Heart left ventricle (tissue), 16 donors: ENCODE results near the gene SNX20. TPM values are rescaled to one million over a fixed set of nuclear protein-coding genes. Genes with fewer than 3 reads are reported as not detected.

Experiments used
- ATAC-seq, 4 donors: fragments of 200-7000 bp; cut with Tn5 transposase; one replicate each; pipeline ENCODE4 v1.9.1; 2020 to 2022; ENCODE audit warnings: moderate library complexity in 4 of 4, mild to moderate bottlenecking in 3 of 4, moderate number of reproducible peaks in 1 of 4
- DNase-seq, 5 donors: peaks; one replicate each; pipeline ENCODE4 v3.0.0-alpha.2; 2020
- H3K27ac ChIP-seq, 12 donors: fragments of 200-600 bp; sonication (generic) in 4 of 12; one replicate each; pipeline versions ENCODE4 v1.5.0 to v1.8.0; 2016 to 2022; ENCODE audit warnings: mild to moderate bottlenecking in 2 of 12
- H3K27me3 ChIP-seq, 9 donors: fragments of 200-600 bp; sonication (generic) in 2 of 9; one replicate each; pipeline versions ENCODE4 v1.5.1 to v1.8.0; 2016 to 2022; ENCODE audit warnings: mild to moderate bottlenecking in 3 of 9
- H3K36me3 ChIP-seq, 9 donors: fragments of 200-600 bp; sonication (generic) in 2 of 9; one replicate each; pipeline versions ENCODE4 v1.5.0 to v1.8.0; 2018 to 2022; ENCODE audit warnings: mild to moderate bottlenecking in 2 of 9
- H3K4me1 ChIP-seq, 12 donors: fragments of 200-600 bp; sonication (generic) in 4 of 12; one replicate each; pipeline versions ENCODE4 v1.5.0 to v1.8.0; 2016 to 2022; ENCODE audit warnings: mild to moderate bottlenecking in 3 of 12
- H3K4me3 ChIP-seq, 12 donors: fragments of 200-600 bp; sonication (generic) in 4 of 12; one replicate each; pipeline versions ENCODE4 v1.5.0 to v1.8.0; 2017 to 2022; ENCODE audit warnings: mild to moderate bottlenecking in 9 of 12, moderate library complexity in 4 of 12
- H3K9me3 ChIP-seq, 12 donors: fragments of 200-600 bp; sonication (generic) in 4 of 12; one replicate each; pipeline versions ENCODE4 v1.5.0 to v1.8.0; 2016 to 2022; ENCODE audit warnings: mild to moderate bottlenecking in 1 of 12
- POLR2A ChIP-seq, 2 donors: fragments of 450-650 bp; IDR thresholded peaks; one replicate each; pipeline ENCODE4 v1.6.1; 2017; ENCODE audit warnings: antibody characterized with exemption in 2 of 2, mild to moderate bottlenecking in 2 of 2, moderate library complexity in 2 of 2
- WGBS, 4 donors: extraction: QIAGEN DNeasy Blood & Tissue Kit in 2 of 4; methylation state at CpG; one replicate each; pipeline versions ENCODE4 v1.1.5 to v1.1.7; 2013 to 2018; 5-methylcytosine and 5-hydroxymethylcytosine counted together
- intact Hi-C, 10 donors: fragments of 100-400 bp; cut with DNase I; formaldehyde crosslinking; loops; one replicate each; pipeline versions ENCODE4 v1.11.1 to v1.14.2; 2022
- polyA plus RNA-seq, 2 donors: library from polyadenylated mRNA; stranded (reverse); fragments of 200-250 nt; gene quantifications; one replicate each; pipeline ENCODE4 v1.2.3, GENCODE V29; 2013
- total RNA-seq, 9 donors: library from RNA; depleted of rRNA in 2 of 9; stranded (reverse); fragments of >200 nt in 2 of 9; fragmentation: NEBNext Ultra II Directional in 3 of 9; extraction: Animal tissue kit (Norgen Biotek cat#: 25700) in 3 of 9; gene quantifications; one replicate each; pipeline versions ENCODE4 v1.1.0 to v1.2.4, GENCODE V29; 2016 to 2023
- TF ChIP-seq, protein P1 (sequence below), 12 donors: fragments of 200-600 bp; sonication (generic) in 4 of 12; IDR thresholded peaks; one replicate each; pipeline versions ENCODE4 v1.5.0 to v1.8.0; 2018 to 2022; ENCODE audit warnings: antibody characterized with exemption in 12 of 12, mild to moderate bottlenecking in 5 of 12
- donor health status: ischemic (EF 13 %, LVEDD 7.1; RV severe dilation, severe dysfunction).
- donor health status: healthy with polysubstance abuse.
- donor health status: DM: no; HTN: yes; CAD: no.
- donor health status: DM: no; HTN: no; CAD: no.
- donor health status: ischemic (EF 25% LVEDD 6.9; RV normal size, moderate dysfunction).
- donor health status: ischemic (EF 25% LVEDD 5.7; RV mildly dilated, moderate dysfunction).
- donor health status: healthy.
- donor health status: DM: yes; HTN: yes; CAD: no.
- donor health status: ischemic (EF 35%, LVEDD 5.7; RV mildly dilated, moderate dysfunction).
- donor health status: nonischemic (EF 11% LVEDD 7.7; RV severe dilation, severe dysfunction).
- donor health status: DM: yes; HTN: yes; CAD: no.
- donor health status: PGD.
- donor health status: ischemic (EF 29% LVEDD 5.4; RV normal size, mild dysfunction).
- donor health status: nonischemic (EF 23%, LVEDD 6.1; RV moderate dilation, normal function).

The SNX20 gene
- total and polyA plus RNA-seq, 11 donors, result 0.27 to 11.9 (median 0.64) TPM

GRCh38 chr16:50640919-50641817, 39.9 kb downstream of the SNX20 start:
- Histone ChIP-seq H3K4me3 (no peak overlapping the region), H3K27me3 (no peaks in the 10 kb centered on the region), H3K36me3 (no peaks in the 10 kb centered on the region), H3K27ac (no peak overlapping the region), H3K9me3 (no peaks in the 10 kb centered on the region), H3K4me1 (peaks cover 0 to 5% (median 0%) of the 10 kb centered on the region in 12 donors)
- TF ChIP-seq, protein P1, sequence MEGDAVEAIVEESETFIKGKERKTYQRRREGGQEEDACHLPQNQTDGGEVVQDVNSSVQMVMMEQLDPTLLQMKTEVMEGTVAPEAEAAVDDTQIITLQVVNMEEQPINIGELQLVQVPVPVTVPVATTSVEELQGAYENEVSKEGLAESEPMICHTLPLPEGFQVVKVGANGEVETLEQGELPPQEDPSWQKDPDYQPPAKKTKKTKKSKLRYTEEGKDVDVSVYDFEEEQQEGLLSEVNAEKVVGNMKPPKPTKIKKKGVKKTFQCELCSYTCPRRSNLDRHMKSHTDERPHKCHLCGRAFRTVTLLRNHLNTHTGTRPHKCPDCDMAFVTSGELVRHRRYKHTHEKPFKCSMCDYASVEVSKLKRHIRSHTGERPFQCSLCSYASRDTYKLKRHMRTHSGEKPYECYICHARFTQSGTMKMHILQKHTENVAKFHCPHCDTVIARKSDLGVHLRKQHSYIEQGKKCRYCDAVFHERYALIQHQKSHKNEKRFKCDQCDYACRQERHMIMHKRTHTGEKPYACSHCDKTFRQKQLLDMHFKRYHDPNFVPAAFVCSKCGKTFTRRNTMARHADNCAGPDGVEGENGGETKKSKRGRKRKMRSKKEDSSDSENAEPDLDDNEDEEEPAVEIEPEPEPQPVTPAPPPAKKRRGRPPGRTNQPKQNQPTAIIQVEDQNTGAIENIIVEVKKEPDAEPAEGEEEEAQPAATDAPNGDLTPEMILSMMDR (IDR thresholded peaks at IDR 0.05), result no peak
- no peak for TF ChIP-seq POLR2A (IDR thresholded peaks at IDR 0.05)
- DNase-seq (no peak), ATAC-seq (no peak)
- 77 to 91% (median 81%) methylated on average over 13 to 15 of the region's 15 CpGs for WGBS, 4 donors
- intact Hi-C loops, result loop anchor here in 1 of 10 donors (10.0 kb wide), 1 partner anchor 256 kb away; no protein-coding TSS in a partner anchor

- intact Hi-C loops, result loop anchor here in 1 of 10 donors (10.0 kb wide), 1 partner anchor 256 kb away; no protein-coding TSS in a partner anchor
- DNase-seq (no peak), ATAC-seq (no peak)
- TF ChIP-seq, protein P1 (IDR thresholded peaks at IDR 0.05), result no peak
- TF ChIP-seq POLR2A (IDR thresholded peaks at IDR 0.05), result no peak
- 92 to 95% (median 93%) methylated on average over 1 of the region's 1 CpG for WGBS, 4 donors
- Histone ChIP-seq H3K27ac (no peak overlapping the region), H3K27me3 (no peaks in the 10 kb centered on the region), H3K4me1 (peaks cover 0 to 5% (median 0%) of the 10 kb centered on the region in 12 donors), H3K9me3 (no peaks in the 10 kb centered on the region), H3K4me3 (no peak overlapping the region), H3K36me3 (no peaks in the 10 kb centered on the region)
Observed at GRCh38 chr16:50640391-50640790, 40.7 kb downstream of the SNX20 start.

DNA sequence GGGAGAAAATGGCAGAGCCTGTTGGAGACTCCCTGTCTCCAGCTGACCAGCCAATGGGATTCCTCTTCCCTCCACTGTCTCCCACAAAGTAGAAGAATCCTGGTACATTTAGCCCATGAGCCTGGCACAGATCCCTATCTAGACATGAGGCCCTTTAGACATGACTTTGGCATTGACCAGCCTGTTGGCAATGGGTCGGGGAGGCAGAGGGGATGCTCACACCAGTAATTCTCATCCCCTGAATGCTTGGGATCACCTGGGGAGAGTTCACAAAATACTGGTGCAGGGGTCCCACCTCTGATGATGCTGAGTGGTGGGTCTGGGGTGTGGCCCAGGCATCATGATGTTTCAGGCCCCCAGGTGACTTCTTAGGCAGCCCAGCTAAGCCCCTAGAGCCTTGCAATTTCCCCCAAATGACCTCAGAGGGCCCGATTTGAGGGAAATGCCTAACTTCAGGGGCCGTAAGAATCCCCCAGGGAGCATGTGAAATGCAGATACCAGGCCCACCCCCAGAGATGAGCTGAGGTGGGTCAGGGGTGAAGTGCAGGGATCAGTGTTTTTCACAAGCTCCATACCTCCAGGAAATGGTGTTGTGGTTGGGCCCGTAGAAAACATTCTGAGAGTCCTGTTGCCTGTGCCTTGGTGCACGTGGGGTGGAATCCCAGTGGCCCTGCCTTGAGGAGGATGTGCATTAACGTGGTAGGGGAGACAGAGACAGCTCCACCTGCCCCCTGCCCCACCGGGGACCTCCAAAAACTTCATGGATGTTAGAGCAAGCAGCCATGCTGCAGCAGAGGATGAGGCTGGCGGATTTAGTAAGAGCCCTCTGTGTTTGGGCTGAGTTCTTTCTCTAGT, 42.1 kb downstream of the SNX20 start:
- DNase-seq, result no peak

More for the DNA sequence above, 42.1 kb downstream of the SNX20 start:
- intact Hi-C loops, result no loop called here
- H3K27ac ChIP-seq, result no peak overlapping the region
- ATAC-seq, result no peak
- H3K4me3 ChIP-seq, result no peak overlapping the region
- H3K4me1 ChIP-seq, result no peaks in the 10 kb centered on the region
- H3K36me3 ChIP-seq, result no peaks in the 10 kb centered on the region
- no peaks in the 10 kb centered on the region for H3K9me3 ChIP-seq
- 74 to 87% (median 83%) methylated on average over 8 of the region's 8 CpGs for WGBS, 4 donors
- no peak for TF ChIP-seq POLR2A (IDR thresholded peaks at IDR 0.05)
- TF ChIP-seq, protein P1 (IDR thresholded peaks at IDR 0.05), result no peak
- H3K27me3 ChIP-seq, result no peaks in the 10 kb centered on the region
